Measurements from ENCODE around the gene BACE2.

GRCh38 chr21:41290106-41290799, 122.3 kb downstream of the BACE2 start:
- TF ChIP-seq CTCF (IDR thresholded peaks at IDR 0.05) (no peak), POLR2A (IDR thresholded peaks at IDR 0.05) (no peak)
